ENCODE results near the gene NELL2.

Gene NELL2

GRCh38 chr12:44848703-44849085 is 27.4 kb downstream of the NELL2 start:
- Histone ChIP-seq H3K4ac (ENCODE audit: low read length) (no peak overlapping the region), H3K27me3 (ENCODE audit: control insufficient read depth in 3 of 3, insufficient read depth in 3 of 3, low read depth in 1 of 3, low read length in 3 of 3) (no peaks in the 10 kb centered on the region), H2BK15ac (ENCODE audit: low read length) (no peak overlapping the region), H3K9ac (ENCODE audit: low read depth, low read length, poor library complexity) (no peak overlapping the region), H3K36me3 (replicated peaks in 1 of 2; ENCODE audit: control insufficient read depth in 2 of 2, insufficient read depth in 2 of 2, low read length in 2 of 2) (peaks cover 0 to 3% of the 10 kb centered on the region in 2 donors), H2AK5ac (ENCODE audit: low read depth, low read length) (no peak overlapping the region), H3K4me3 (ENCODE audit: low read length in 2 of 2) (no peak overlapping the region), H3K27ac (replicated peaks; ENCODE audit: low read length) (no peak overlapping the region), H3K14ac (ENCODE audit: low read length) (no peak overlapping the region), H3K23ac (ENCODE audit: low read depth, low read length, poor library complexity) (no peak overlapping the region), H3K9me3 (replicated peaks in 1 of 2; ENCODE audit: control insufficient read depth in 2 of 2, insufficient read depth in 1 of 2, low read depth in 1 of 2, low read length in 2 of 2) (no peaks in the 10 kb centered on the region), H2BK5ac (ENCODE audit: low read length) (no peak overlapping the region), H3K18ac (ENCODE audit: low read length) (no peak overlapping the region), H3K79me1 (ENCODE audit: low read depth, low read length) (peaks cover 2% of the 10 kb centered on the region), H4K91ac (ENCODE audit: low read depth, low read length, poor library complexity) (no peak overlapping the region), H3K4me1 (ENCODE audit: control insufficient read depth in 2 of 2, insufficient read depth in 1 of 2, low read depth in 1 of 2, low read length in 2 of 2) (peaks cover 7 to 10% of the 10 kb centered on the region in 2 donors), H4K8ac (ENCODE audit: low read depth, low read length) (no peak overlapping the region), H2BK12ac (ENCODE audit: low read length) (no peak overlapping the region), H2AFZ (ENCODE audit: low read length) (no peak overlapping the region), H3K4me2 (ENCODE audit: insufficient read depth, low read length, poor library complexity, severe bottlenecking) (no peak overlapping the region), H2BK120ac (ENCODE audit: low read depth, low read length) (no peak overlapping the region)
- no CpG with 5 or more reads among the region's 2 CpGs for WGBS, 2 donors (ENCODE audit: extremely low coverage in 2 of 2, insufficient read length in 2 of 2, insufficient replicate concordance in 1 of 2)
- DNase-seq (ENCODE audit: low spot score): no peak

- WGBS, 2 donors (ENCODE audit: extremely low coverage in 2 of 2, insufficient read length in 2 of 2, insufficient replicate concordance in 1 of 2): no CpG with 5 or more reads among the region's 6 CpGs
- no peak for DNase-seq (ENCODE audit: low spot score)
- no peak overlapping the region for H2BK5ac ChIP-seq (ENCODE audit: low read length)
Measured at GRCh38 chr12:44847888-44848702, 28.0 kb downstream of the NELL2 start.

GRCh38 chr12:44847403-44847802 is 28.7 kb downstream of the NELL2 start:
- no peak overlapping the region for H2BK5ac ChIP-seq (ENCODE audit: low read length)
- no peak overlapping the region for H3K14ac ChIP-seq (ENCODE audit: low read length)
- H3K18ac ChIP-seq (ENCODE audit: low read length): no peak overlapping the region
- no peaks in the 10 kb centered on the region for H3K27me3 ChIP-seq (ENCODE audit: control insufficient read depth in 3 of 3, insufficient read depth in 3 of 3, low read depth in 1 of 3, low read length in 3 of 3)
- no peak overlapping the region for H2AK5ac ChIP-seq (ENCODE audit: low read depth, low read length)
- no peak overlapping the region for H3K9ac ChIP-seq (ENCODE audit: low read depth, low read length, poor library complexity)
- no peak overlapping the region for H3K4me3 ChIP-seq (ENCODE audit: low read length in 2 of 2)
- no peak overlapping the region for H3K4me2 ChIP-seq (ENCODE audit: insufficient read depth, low read length, poor library complexity, severe bottlenecking)
- no peak overlapping the region for H4K8ac ChIP-seq (ENCODE audit: low read depth, low read length)
- H2AFZ ChIP-seq (ENCODE audit: low read length): no peak overlapping the region
- no peak overlapping the region for H4K91ac ChIP-seq (ENCODE audit: low read depth, low read length, poor library complexity)
- no peak for DNase-seq (ENCODE audit: low spot score)
- H2BK15ac ChIP-seq (ENCODE audit: low read length): no peak overlapping the region
- H2BK120ac ChIP-seq (ENCODE audit: low read depth, low read length): no peak overlapping the region
- WGBS, 2 donors (ENCODE audit: extremely low coverage in 2 of 2, insufficient read length in 2 of 2, insufficient replicate concordance in 1 of 2): no CpG with 5 or more reads among the region's 1 CpG
- H3K4ac ChIP-seq (ENCODE audit: low read length): no peak overlapping the region
- H3K4me1 ChIP-seq (ENCODE audit: control insufficient read depth in 2 of 2, insufficient read depth in 1 of 2, low read depth in 1 of 2, low read length in 2 of 2): peaks cover 10 to 11% of the 10 kb centered on the region in 2 donors
- H3K23ac ChIP-seq (ENCODE audit: low read depth, low read length, poor library complexity): no peak overlapping the region
- no peak overlapping the region for H2BK12ac ChIP-seq (ENCODE audit: low read length)
- H3K27ac ChIP-seq (replicated peaks; ENCODE audit: low read length): no peak overlapping the region
- H3K36me3 ChIP-seq (replicated peaks in 1 of 2; ENCODE audit: control insufficient read depth in 2 of 2, insufficient read depth in 2 of 2, low read length in 2 of 2): peaks cover 0 to 5% of the 10 kb centered on the region in 2 donors
- H3K9me3 ChIP-seq (replicated peaks in 1 of 2; ENCODE audit: control insufficient read depth in 2 of 2, insufficient read depth in 1 of 2, low read depth in 1 of 2, low read length in 2 of 2): peaks cover 0 to 5% of the 10 kb centered on the region in 2 donors
- peaks cover 2% of the 10 kb centered on the region for H3K79me1 ChIP-seq (ENCODE audit: low read depth, low read length)

More at GRCh38 chr12:44847888-44848702, 28.0 kb downstream of the NELL2 start:
- H2BK120ac ChIP-seq (ENCODE audit: low read depth, low read length): no peak overlapping the region
- H4K91ac ChIP-seq (ENCODE audit: low read depth, low read length, poor library complexity): no peak overlapping the region
- H3K4ac ChIP-seq (ENCODE audit: low read length): no peak overlapping the region
- no peak overlapping the region for H2AFZ ChIP-seq (ENCODE audit: low read length)
- no peak overlapping the region for H3K4me2 ChIP-seq (ENCODE audit: insufficient read depth, low read length, poor library complexity, severe bottlenecking)
- no peak overlapping the region for H3K27ac ChIP-seq (replicated peaks; ENCODE audit: low read length)
- H3K23ac ChIP-seq (ENCODE audit: low read depth, low read length, poor library complexity): no peak overlapping the region
- H2BK12ac ChIP-seq (ENCODE audit: low read length): no peak overlapping the region
- H3K27me3 ChIP-seq (ENCODE audit: control insufficient read depth in 3 of 3, insufficient read depth in 3 of 3, low read depth in 1 of 3, low read length in 3 of 3): no peaks in the 10 kb centered on the region
- no peak overlapping the region for H2BK15ac ChIP-seq (ENCODE audit: low read length)
- no peak overlapping the region for H3K14ac ChIP-seq (ENCODE audit: low read length)
- H3K79me1 ChIP-seq (ENCODE audit: low read depth, low read length): peaks cover 2% of the 10 kb centered on the region
- H4K8ac ChIP-seq (ENCODE audit: low read depth, low read length): no peak overlapping the region
- H3K9ac ChIP-seq (ENCODE audit: low read depth, low read length, poor library complexity): no peak overlapping the region
- peak overlapping the region; percentile 9 for H3K18ac ChIP-seq (ENCODE audit: low read length)
- peaks cover 0 to 5% of the 10 kb centered on the region in 2 donors for H3K36me3 ChIP-seq (replicated peaks in 1 of 2; ENCODE audit: control insufficient read depth in 2 of 2, insufficient read depth in 2 of 2, low read length in 2 of 2)
- H3K9me3 ChIP-seq (replicated peaks in 1 of 2; ENCODE audit: control insufficient read depth in 2 of 2, insufficient read depth in 1 of 2, low read depth in 1 of 2, low read length in 2 of 2): no peaks in the 10 kb centered on the region
- peaks cover 10% of the 10 kb centered on the region in 2 donors for H3K4me1 ChIP-seq (ENCODE audit: control insufficient read depth in 2 of 2, insufficient read depth in 1 of 2, low read depth in 1 of 2, low read length in 2 of 2)
- no peak overlapping the region for H3K4me3 ChIP-seq (ENCODE audit: low read length in 2 of 2)
- no peak overlapping the region for H2AK5ac ChIP-seq (ENCODE audit: low read depth, low read length)

- WGBS, 2 donors (ENCODE audit: extremely low coverage in 2 of 2, insufficient read length in 2 of 2, insufficient replicate concordance in 1 of 2): no CpG with 5 or more reads among the region's 1 CpG
Measured at GRCh38 chr12:44846826-44847225, 29.3 kb downstream of the NELL2 start.

More at GRCh38 chr12:44846826-44847225, 29.3 kb downstream of the NELL2 start:
- Histone ChIP-seq H2BK5ac (ENCODE audit: low read length) (no peak overlapping the region), H4K91ac (ENCODE audit: low read depth, low read length, poor library complexity) (no peak overlapping the region), H3K14ac (ENCODE audit: low read length) (no peak overlapping the region), H3K4me1 (ENCODE audit: control insufficient read depth in 2 of 2, insufficient read depth in 1 of 2, low read depth in 1 of 2, low read length in 2 of 2) (peaks cover 10 to 11% of the 10 kb centered on the region in 2 donors), H3K9ac (ENCODE audit: low read depth, low read length, poor library complexity) (no peak overlapping the region), H3K9me3 (replicated peaks in 1 of 2; ENCODE audit: control insufficient read depth in 2 of 2, insufficient read depth in 1 of 2, low read depth in 1 of 2, low read length in 2 of 2) (peaks cover 0 to 5% of the 10 kb centered on the region in 2 donors), H2BK120ac (ENCODE audit: low read depth, low read length) (no peak overlapping the region), H2BK12ac (ENCODE audit: low read length) (no peak overlapping the region), H2AFZ (ENCODE audit: low read length) (no peak overlapping the region), H3K4me3 (ENCODE audit: low read length in 2 of 2) (no peak overlapping the region), H3K23ac (ENCODE audit: low read depth, low read length, poor library complexity) (no peak overlapping the region), H3K27ac (replicated peaks; ENCODE audit: low read length) (no peak overlapping the region), H3K4ac (ENCODE audit: low read length) (no peak overlapping the region), H2AK5ac (ENCODE audit: low read depth, low read length) (no peak overlapping the region), H4K8ac (ENCODE audit: low read depth, low read length) (no peak overlapping the region), H3K4me2 (ENCODE audit: insufficient read depth, low read length, poor library complexity, severe bottlenecking) (no peak overlapping the region), H3K27me3 (ENCODE audit: control insufficient read depth in 3 of 3, insufficient read depth in 3 of 3, low read depth in 1 of 3, low read length in 3 of 3) (no peaks in the 10 kb centered on the region), H2BK15ac (ENCODE audit: low read length) (no peak overlapping the region), H3K36me3 (replicated peaks in 1 of 2; ENCODE audit: control insufficient read depth in 2 of 2, insufficient read depth in 2 of 2, low read length in 2 of 2) (peaks cover 0 to 5% of the 10 kb centered on the region in 2 donors), H3K18ac (ENCODE audit: low read length) (no peak overlapping the region), H3K79me1 (ENCODE audit: low read depth, low read length) (peaks cover 2% of the 10 kb centered on the region)
- DNase-seq (ENCODE audit: low spot score): no peak
